Nephron (organoid): ENCODE results near the gene NET1.

Source experiments
- H3K27ac Mint-ChIP-seq, 3 experiments: 2 replicates each; pipeline ENCODE4 v1.8.0; 2020; ENCODE audit warnings: mixed read lengths in 3 of 3, mild to moderate bottlenecking in 2 of 3, moderate library complexity in 1 of 3
- H3K27me3 Mint-ChIP-seq: 2 replicates; pipeline ENCODE4 v1.8.0; 2021; ENCODE audit warnings: low read depth, mild to moderate bottlenecking, moderate library complexity, mixed read lengths
- H3K36me3 Mint-ChIP-seq: 2 replicates; pipeline ENCODE4 v1.8.0; 2020; ENCODE audit warnings: low read depth, mixed read lengths
- H3K4me1 Mint-ChIP-seq: 2 replicates; pipeline ENCODE4 v1.8.0; 2020; ENCODE audit warnings: mixed read lengths
- H3K4me3 Mint-ChIP-seq, 3 experiments: 2 replicates each; pipeline ENCODE4 v1.8.0; 2020; ENCODE audit warnings: mild to moderate bottlenecking in 3 of 3, mixed read lengths in 3 of 3, moderate library complexity in 2 of 3
- H3K9me3 Mint-ChIP-seq: 2 replicates; pipeline ENCODE4 v1.8.0; 2020; ENCODE audit warnings: mixed read lengths
- CTCF ChIP-seq, 3 experiments: fragments of 200-600 bp; sonication (generic); IDR thresholded peaks; one replicate each; pipeline ENCODE4 v1.5.0; 2021; ENCODE audit warnings: antibody characterized with exemption in 3 of 3; ENCODE audit not compliant: unreplicated experiment in 3 of 3

The NET1 gene

GRCh38 chr10:5448333-5449001, 36.1 kb downstream of the NET1 start:
- H3K4me3 Mint-ChIP-seq = peak overlapping the region; percentile 84 to 97 (median 86)
- H3K9me3 Mint-ChIP-seq = no peaks in the 10 kb centered on the region
- TF ChIP-seq CTCF (IDR thresholded peaks at IDR 0.05; ENCODE audit: unreplicated experiment in 3 of 3) = no peak
- no peaks in the 10 kb centered on the region for H3K27me3 Mint-ChIP-seq
- peak overlapping the region; percentile 65 to 91 (median 91) for H3K27ac Mint-ChIP-seq
- H3K4me1 Mint-ChIP-seq = peaks cover 43% of the 10 kb centered on the region
- H3K36me3 Mint-ChIP-seq = peaks cover 20% of the 10 kb centered on the region

GRCh38 chr10:5449227-5449626, 36.9 kb downstream of the NET1 start:
- Mint-ChIP-seq H3K4me3 (peak overlapping the region; percentile 70 to 97 (median 86)), H3K27ac (peak overlapping the region; percentile 65 to 91 (median 83)), H3K4me1 (peaks cover 43% of the 10 kb centered on the region)

GRCh38 chr10:5449823-5450222, 37.5 kb downstream of the NET1 start:
- peak overlapping the region; percentile 91 to 97 (median 93) for H3K27ac Mint-ChIP-seq
- peaks cover 32% of the 10 kb centered on the region for H3K36me3 Mint-ChIP-seq
- H3K4me1 Mint-ChIP-seq = peaks cover 37% of the 10 kb centered on the region
- TF ChIP-seq CTCF (IDR thresholded peaks at IDR 0.05; ENCODE audit: unreplicated experiment in 3 of 3) = peak in 2 of 3 experiments; percentile 25 to 31
- H3K27me3 Mint-ChIP-seq = no peaks in the 10 kb centered on the region
- H3K9me3 Mint-ChIP-seq = no peaks in the 10 kb centered on the region
- peak overlapping the region; percentile 78 to 89 (median 89) for H3K4me3 Mint-ChIP-seq

More at GRCh38 chr10:5449227-5449626, 36.9 kb downstream of the NET1 start:
- no peak for TF ChIP-seq CTCF (IDR thresholded peaks at IDR 0.05; ENCODE audit: unreplicated experiment in 3 of 3)
- H3K27me3 Mint-ChIP-seq = no peaks in the 10 kb centered on the region
- H3K36me3 Mint-ChIP-seq = peaks cover 27% of the 10 kb centered on the region
- no peaks in the 10 kb centered on the region for H3K9me3 Mint-ChIP-seq

- Mint-ChIP-seq H3K36me3 (peaks cover 42% of the 10 kb centered on the region), H3K9me3 (no peaks in the 10 kb centered on the region), H3K4me1 (peaks cover 33% of the 10 kb centered on the region), H3K27ac (peak overlapping the region; percentile 50 to 93 (median 62)), H3K4me3 (peak overlapping the region; percentile 17 to 89 (median 36)), H3K27me3 (no peaks in the 10 kb centered on the region)
- no peak for TF ChIP-seq CTCF (IDR thresholded peaks at IDR 0.05; ENCODE audit: unreplicated experiment in 3 of 3)
Measured at GRCh38 chr10:5450605-5451384, 38.4 kb downstream of the NET1 start.

- Mint-ChIP-seq H3K36me3 (peaks cover 65% of the 10 kb centered on the region), H3K9me3 (no peaks in the 10 kb centered on the region), H3K4me1 (peaks cover 31% of the 10 kb centered on the region), H3K4me3 (no peak overlapping the region), H3K27me3 (no peaks in the 10 kb centered on the region), H3K27ac (peak overlapping the region; percentile 48 to 75 (median 55))
- no peak for TF ChIP-seq CTCF (IDR thresholded peaks at IDR 0.05; ENCODE audit: unreplicated experiment in 3 of 3)
Measured at GRCh38 chr10:5453749-5454489, 41.6 kb downstream of the NET1 start.
